Lower leg skin (tissue), 3 donors: ENCODE measurements around the gene PPFIBP2.

ENCODE experiments used
- CTCF ChIP-seq, 3 donors: fragments of 450-650 bp; IDR thresholded peaks; one replicate each; pipeline ENCODE4 v1.5.1; 2016; ENCODE audit warnings: antibody characterized with exemption in 3 of 3, mild to moderate bottlenecking in 3 of 3, moderate library complexity in 2 of 3
- POLR2A ChIP-seq, 2 donors: fragments of 450-650 bp; IDR thresholded peaks; one replicate each; pipeline ENCODE4 v1.6.1; 2016 to 2017; ENCODE audit warnings: antibody characterized with exemption in 2 of 2, mild to moderate bottlenecking in 1 of 2, moderate library complexity in 1 of 2

GRCh38 chr11:7570938-7571521 lies 57.2 kb downstream of the PPFIBP2 start:
- no peak for TF ChIP-seq CTCF (IDR thresholded peaks at IDR 0.05)
- no peak for TF ChIP-seq POLR2A (IDR thresholded peaks at IDR 0.05)
